GM19238 (cell line): ENCODE data around the gene ADPGK.
A peak's percentile ranks its signal among the peaks of the same experiment; 100 is the strongest.
"Not testable (repeated sequence)": the region's sequence is repeated elsewhere in the genome, so short reads cannot be mapped to it uniquely, and the experiment has no call there.

ENCODE experiments used
- DNase-seq: peaks from one replicate; pipeline ENCODE4 v3.0.0; 2011; ENCODE audit warnings: low spot score; ENCODE audit not compliant: insufficient read length

Gene ADPGK

DNA sequence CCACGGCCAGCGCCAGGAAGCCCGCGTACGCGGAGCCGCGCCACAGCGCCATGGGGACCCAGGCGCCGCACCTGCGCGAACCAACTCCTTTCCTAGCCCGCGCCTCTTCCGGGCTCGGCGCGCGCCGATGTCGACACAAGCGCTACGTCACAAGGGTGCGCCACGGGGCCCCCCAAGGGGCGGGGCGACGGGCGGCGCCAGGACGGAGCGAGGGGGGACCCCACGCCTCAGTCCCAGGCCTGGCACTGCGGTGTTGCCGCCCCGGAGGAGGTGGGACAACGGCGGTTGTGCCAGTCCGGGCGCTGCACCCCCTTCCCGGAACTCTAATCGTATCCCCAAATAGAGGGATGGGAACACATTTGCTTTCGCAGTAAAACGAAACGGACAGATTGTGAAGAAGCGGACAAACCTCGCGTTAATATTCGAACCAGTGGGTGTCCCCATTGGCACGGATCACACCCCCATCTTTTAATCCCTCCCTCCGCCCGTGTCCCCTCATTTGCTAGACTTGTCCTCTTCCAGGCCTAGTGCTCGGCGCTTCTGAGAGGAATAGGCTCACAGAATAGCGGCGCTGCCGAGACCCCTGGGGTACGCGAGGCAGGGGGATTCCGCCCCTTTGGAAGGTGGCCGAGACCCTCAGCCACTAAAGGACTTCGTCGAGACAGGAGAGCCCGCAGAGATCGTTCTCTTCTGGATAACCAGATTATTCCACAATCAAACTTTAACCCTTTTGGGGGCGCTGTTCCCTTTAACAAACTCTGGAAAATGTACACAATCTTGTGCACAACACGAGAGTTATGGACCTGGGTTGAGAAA is at the start of gene ADPGK:
ADPGK (minus strand) TSS at position 119 of the 816 bp plus-strand sequence; CDS start at position 52, 67 bp downstream.
- peak; percentile 86 for DNase-seq

DNA sequence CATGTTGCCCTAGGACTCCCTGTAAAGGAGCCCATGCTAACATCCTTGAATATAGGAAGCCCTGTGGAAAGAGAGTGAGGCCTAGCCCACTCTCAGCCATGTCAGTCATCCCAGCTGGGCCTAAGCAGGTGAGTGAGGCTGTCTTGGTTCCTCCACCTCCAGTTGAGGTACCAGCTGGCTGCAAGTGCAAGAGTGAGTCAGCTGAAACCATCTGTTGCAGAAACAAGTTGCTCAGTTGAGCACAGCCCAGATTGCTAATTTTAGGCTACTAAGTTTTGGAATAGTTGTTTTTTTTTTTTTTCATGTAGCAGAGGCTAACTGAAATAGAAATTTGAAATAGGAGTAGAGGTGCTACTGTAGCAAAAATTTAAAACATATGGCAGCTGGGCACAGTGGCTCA is 43.7 kb upstream of the ADPGK start:
- peak; percentile 10 for DNase-seq

GRCh38 chr15:72826611-72827010 is 43.1 kb upstream of the ADPGK start:
- no peak for DNase-seq

DNA sequence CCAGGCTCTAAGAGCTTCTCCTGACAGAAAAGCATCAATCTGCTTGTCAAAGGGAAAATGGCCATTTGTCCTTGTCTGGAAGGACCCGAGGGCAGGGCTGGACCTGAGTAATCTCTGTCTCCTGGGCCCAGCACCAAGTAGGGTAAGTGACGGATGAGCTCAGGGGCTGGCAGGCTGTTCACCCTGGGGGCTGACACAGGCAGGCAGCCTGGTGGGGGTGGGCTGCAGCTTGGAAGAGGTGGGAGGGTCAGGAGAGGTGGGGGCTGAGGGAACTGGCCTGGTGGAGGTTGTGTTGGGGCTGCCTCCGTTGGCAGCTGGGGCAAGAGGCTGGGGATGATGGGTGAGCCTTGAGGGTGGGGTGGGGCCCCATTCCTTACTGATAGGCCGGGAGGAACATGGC is 42.3 kb upstream of the ADPGK start:
- no peak for DNase-seq

DNA sequence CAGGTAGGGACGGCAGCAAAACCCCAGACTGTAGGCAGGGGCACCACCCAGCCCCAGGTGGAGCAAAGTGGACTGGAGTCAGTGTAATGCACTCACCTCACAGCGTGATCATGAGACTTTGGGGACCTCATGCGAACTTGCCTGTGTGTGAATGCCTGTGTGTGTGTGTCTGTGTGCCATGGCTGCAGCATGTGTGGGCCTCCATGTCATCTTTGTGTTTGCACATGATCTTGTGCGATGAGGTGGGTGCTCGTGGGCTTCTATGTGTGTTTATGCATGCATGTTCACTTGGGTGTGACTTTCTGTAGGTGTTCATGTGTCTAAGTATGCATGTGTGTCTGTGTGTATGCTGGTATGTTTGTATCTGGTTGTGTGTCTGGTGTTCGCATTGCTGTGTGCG is 41.2 kb upstream of the ADPGK start:
- DNase-seq, result no peak

GRCh38 chr15:72824112-72824511 is 40.6 kb upstream of the ADPGK start:
- DNase-seq, result no peak

DNA sequence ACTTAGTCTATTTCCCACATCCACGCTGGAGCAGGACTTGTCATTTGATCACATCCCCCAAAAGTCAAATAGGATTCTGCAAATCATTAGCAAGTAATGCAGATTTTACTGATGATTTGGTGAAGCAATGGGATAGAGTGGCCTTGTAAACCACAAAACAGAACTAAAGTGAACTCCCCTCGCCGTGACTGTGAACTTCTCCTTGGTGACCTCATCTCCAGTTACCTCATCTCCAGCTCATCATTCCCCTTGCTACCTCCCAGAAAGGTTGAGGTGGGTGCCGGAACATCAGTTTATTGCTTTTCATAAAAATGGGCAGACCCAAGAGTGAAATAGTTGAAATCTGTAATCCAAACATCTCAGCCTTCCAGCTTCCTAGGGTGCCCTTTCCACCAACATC is 36.7 kb upstream of the ADPGK start:
- no peak for DNase-seq

DNA sequence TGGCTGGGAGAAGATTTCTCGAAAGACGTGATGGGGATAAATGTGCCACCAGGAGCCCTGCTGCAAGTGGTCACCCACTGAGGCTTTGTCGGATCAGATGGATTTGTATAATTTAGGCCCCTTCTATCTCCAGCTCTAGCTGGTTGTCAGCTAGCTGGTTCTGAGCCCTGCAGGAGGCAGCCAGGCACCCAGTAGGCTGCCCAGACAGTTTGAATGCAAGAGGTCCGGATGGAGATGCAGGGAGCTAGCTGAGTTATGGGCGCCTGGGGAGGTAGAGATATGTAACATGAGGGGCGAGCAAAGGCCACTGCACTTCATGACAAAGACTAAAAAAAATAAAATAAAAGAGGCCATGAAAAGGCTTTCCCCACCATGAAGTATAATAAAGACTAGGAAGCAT is 35.1 kb upstream of the ADPGK start:
- no peak for DNase-seq

DNA sequence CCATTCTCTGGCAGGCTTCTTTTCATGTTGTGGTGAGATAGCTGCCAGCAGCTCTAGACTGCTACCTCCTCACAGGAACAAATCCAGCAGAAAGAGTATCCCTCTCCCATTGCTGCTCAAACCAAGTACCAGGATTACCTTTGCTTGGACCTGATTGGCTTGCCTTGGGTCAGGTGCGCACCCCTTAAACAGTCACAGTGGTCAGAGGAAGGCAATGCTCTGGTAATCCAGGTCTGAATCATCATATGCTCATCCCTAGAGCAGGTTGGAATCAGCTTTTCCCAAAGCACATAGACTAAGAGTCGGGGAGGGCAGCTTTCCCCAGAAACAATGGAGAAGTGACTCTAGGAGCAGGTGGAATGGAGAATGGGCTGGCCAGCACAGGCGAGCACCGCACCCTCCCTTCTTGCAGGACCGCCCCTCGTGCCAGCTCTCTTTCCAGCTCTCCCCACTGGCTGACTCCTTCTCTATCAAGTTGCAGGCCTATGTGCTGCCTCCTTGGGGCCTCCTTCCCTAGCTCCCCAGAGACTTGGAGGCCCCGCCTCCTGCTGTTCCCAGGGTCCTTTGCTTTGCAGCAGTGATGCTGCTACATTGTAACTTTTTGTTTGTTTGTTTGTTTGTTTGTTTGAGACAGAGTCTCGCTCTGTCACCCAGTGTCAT is 29.9 kb upstream of the ADPGK start:
- DNase-seq, result no peak

- no peak for DNase-seq
These were observed 25.8 kb upstream of the ADPGK start for GRCh38 chr15:72809329-72809728.

GRCh38 chr15:72807346-72807745 is 23.8 kb upstream of the ADPGK start:
- DNase-seq, result not testable (repeated sequence)

DNA sequence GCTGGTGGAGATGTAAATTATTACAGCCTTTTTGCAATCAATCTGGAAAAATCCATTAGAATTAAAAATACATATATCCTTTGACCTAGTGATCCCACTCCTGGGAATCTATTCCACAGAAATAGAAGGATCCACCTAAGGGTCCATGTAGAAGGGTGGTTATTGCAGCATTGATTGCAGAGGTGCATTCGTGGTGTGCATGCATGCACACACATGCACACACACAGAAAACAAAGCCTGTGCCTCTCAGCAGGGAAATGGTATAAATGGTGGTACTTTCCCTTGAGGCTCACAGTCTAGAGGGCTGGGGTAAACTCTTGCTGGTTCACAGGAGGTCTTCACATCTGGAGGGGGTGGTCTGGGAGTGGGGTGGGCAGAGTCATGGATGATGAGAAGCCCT is 19.4 kb upstream of the ADPGK start:
- DNase-seq, result no peak

DNA sequence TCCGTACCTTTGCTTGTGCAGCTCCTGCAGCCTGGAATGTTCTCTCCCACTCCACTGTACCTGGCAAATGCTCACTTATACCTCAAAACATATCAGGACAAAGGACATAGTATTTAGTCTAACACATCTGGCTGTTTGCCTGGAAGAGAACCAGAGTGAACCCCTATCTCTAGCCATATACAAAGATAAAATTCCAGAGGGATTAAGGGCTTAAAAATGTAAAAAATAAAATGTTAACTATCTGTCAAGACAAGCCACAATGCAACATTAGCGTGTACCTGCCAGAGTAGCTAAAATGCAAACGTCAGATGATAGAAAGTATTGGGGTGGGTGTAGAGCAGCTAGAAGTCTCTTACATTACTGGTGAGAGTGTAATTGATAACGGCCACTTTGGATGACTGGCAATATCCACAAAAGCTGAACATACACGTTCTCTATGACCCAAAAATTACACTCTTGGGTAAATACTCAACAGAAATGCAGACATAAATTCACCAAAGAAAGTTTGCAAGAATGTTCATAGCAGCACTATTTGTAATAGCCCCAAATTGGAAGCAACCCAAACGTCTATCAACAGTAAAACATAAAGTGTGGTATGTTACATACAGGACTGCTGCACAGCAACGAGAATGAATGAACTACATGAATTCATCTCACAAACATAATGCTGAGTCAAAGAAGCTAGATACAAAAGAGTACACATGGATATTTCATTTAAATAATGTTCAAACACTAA is 18.2 kb upstream of the ADPGK start:
- no peak for DNase-seq

- no peak for DNase-seq
These were observed 17.4 kb upstream of the ADPGK start for GRCh38 chr15:72800833-72801481.

- DNase-seq, result no peak
These were observed 14.3 kb upstream of the ADPGK start for GRCh38 chr15:72797834-72798233.

- no peak for DNase-seq
These were observed 13.8 kb upstream of the ADPGK start for GRCh38 chr15:72797338-72797689.

GRCh38 chr15:72796515-72797337 is 13.2 kb upstream of the ADPGK start:
- peak; percentile 67 for DNase-seq

DNA sequence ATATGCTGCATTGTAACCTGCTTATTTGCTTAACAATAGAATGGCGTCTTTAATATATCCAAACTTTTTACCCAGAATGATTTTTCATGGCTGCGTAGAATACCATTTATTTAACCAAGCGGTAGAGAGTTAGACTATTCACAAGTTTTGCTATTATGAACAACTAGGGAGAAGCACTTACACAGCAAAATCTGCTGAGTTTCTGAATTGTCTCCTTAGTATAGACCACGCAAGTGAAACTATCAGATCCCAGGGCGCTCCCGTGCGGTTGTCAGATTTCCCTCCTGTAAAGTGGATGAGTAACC is 12.6 kb upstream of the ADPGK start:
- no peak for DNase-seq

DNA sequence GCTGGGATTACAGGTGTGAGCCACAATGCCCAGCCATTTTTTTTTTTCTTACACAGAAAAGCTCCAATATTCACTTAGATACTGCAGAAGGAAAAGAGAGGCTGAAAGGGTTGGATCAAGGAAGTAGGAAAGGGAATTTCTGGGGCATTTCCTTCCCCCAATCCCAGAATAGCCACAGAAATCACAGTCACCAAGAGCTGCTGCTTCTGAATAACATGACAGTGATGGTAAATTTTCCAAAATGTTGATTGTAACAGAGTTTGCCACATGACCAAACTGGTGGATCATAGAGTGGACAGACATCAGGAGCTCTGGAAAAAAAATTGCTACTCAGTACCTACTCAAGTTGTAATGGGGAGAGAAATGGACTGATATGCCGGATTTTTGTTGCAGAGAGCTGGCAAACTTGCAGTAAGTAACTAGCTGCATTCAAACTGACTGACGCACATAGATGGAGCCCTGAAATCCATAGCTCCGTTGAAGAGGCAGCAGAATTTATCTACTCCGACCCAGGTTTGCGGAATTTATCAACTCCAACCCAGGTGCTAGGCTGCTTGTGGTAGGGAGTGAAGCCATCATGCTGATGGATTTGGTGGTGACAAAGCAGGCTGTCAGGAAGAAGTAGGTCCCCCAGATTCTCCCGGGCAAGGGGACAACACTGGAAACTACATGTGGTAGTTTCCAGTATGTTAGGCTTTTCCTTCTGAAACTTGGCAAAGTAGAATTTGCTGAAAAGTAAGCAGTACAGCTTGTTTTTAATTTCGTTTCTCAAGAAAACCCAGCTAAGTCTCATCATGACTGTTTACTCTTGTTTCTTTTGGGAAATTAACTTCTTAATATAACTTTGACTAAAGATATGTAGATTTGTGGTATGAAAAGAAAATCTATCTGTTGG is 10.5 kb upstream of the ADPGK start:
- no peak for DNase-seq

- DNase-seq, result no peak
These were observed 8.9 kb upstream of the ADPGK start for GRCh38 chr15:72792431-72792830.
